Thoracic aorta (tissue), 2 donors: ENCODE measurements around the gene CAPN14. TPM values are rescaled to one million over a fixed set of nuclear protein-coding genes. Genes with fewer than 3 reads are reported as not detected.

Experiments
- ATAC-seq: fragments of 150-250 bp; one replicate; pipeline ENCODE4 v1.8.0; 2017; ENCODE audit warnings: low read depth; ENCODE audit not compliant: insufficient number of reproducible peaks, low FRiP score
- DNase-seq: peaks from one replicate; pipeline ENCODE4 v3.0.0-alpha.2; 2020; ENCODE audit warnings: low spot score
- H3K27ac ChIP-seq, 2 donors: fragments of 200-600 bp; sonication (generic); 1 replicate in 1 of 2; 2 replicates in 1 of 2; pipeline ENCODE4 v1.5.1; 2016; ENCODE audit warnings: mild to moderate bottlenecking in 2 of 2, moderate library complexity in 2 of 2
- H3K27me3 ChIP-seq: fragments of 200-600 bp; sonication (generic); replicated peaks from 2 replicates; pipeline ENCODE4 v1.6.0; 2016; ENCODE audit warnings: mild to moderate bottlenecking; ENCODE audit not compliant: insufficient read depth
- H3K36me3 ChIP-seq: fragments of 200-600 bp; sonication (generic); one replicate; pipeline ENCODE4 v1.5.1; 2016
- H3K4me1 ChIP-seq, 2 donors: fragments of 200-600 bp; sonication (generic); 1 replicate in 1 of 2; 2 replicates in 1 of 2; pipeline versions ENCODE4 v1.5.1 to v1.6.0; 2016; ENCODE audit warnings: low read depth in 2 of 2, mild to moderate bottlenecking in 1 of 2; ENCODE audit not compliant: control insufficient read depth in 1 of 2
- H3K4me3 ChIP-seq: fragments of 200-600 bp; sonication (generic); 2 replicates; pipeline ENCODE4 v1.5.1; 2016; ENCODE audit warnings: mild to moderate bottlenecking
- H3K9me3 ChIP-seq: fragments of 200-600 bp; sonication (generic); 2 replicates; pipeline ENCODE4 v1.5.1; 2016
- total RNA-seq, 2 donors: library from RNA; depleted of rRNA; stranded (reverse); fragments of >200 nt; gene quantifications; one replicate each; pipeline versions ENCODE4 v1.1.0 to v1.2.3, GENCODE V29; 2016
- TF ChIP-seq, protein P1 (sequence below): fragments of 200-600 bp; sonication (generic); IDR thresholded peaks from one replicate; pipeline ENCODE4 v1.5.1; 2019; ENCODE audit warnings: antibody characterized with exemption

CAPN14 gene
- total RNA-seq, 2 donors from 2014 or later = 0.14 TPM; not detected in 1

DNA sequence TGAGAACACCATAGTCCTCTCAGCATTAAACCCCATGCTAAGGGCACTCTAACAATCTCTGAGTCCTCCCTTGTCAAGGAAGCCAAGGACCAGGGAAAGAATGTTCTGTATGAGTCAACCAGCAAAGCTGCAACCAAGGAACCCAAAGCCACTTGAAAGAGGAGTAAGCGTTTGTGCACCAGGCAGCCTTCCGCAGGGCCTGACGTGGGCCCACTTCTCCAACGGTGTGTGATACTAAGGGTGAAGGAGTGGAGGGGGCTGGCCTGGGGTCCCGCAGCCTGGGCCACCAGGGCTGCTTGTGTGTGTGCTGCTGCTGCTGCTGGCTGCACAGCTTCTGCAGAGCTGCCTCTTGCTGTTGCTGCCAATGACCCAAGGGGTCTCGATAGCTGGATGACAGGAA is 49.0 kb downstream of the CAPN14 start:
- no peaks in the 10 kb centered on the region for H3K9me3 ChIP-seq
- TF ChIP-seq, protein P1, sequence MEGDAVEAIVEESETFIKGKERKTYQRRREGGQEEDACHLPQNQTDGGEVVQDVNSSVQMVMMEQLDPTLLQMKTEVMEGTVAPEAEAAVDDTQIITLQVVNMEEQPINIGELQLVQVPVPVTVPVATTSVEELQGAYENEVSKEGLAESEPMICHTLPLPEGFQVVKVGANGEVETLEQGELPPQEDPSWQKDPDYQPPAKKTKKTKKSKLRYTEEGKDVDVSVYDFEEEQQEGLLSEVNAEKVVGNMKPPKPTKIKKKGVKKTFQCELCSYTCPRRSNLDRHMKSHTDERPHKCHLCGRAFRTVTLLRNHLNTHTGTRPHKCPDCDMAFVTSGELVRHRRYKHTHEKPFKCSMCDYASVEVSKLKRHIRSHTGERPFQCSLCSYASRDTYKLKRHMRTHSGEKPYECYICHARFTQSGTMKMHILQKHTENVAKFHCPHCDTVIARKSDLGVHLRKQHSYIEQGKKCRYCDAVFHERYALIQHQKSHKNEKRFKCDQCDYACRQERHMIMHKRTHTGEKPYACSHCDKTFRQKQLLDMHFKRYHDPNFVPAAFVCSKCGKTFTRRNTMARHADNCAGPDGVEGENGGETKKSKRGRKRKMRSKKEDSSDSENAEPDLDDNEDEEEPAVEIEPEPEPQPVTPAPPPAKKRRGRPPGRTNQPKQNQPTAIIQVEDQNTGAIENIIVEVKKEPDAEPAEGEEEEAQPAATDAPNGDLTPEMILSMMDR = no peak
- no peaks in the 10 kb centered on the region for H3K27me3 ChIP-seq
- DNase-seq (no peak), ATAC-seq (no peak)
- H3K27ac ChIP-seq = no peak overlapping the region
- H3K4me3 ChIP-seq = no peak overlapping the region
- H3K36me3 ChIP-seq = no peaks in the 10 kb centered on the region
- peaks cover 0 to 5% of the 10 kb centered on the region in 2 donors for H3K4me1 ChIP-seq

DNA sequence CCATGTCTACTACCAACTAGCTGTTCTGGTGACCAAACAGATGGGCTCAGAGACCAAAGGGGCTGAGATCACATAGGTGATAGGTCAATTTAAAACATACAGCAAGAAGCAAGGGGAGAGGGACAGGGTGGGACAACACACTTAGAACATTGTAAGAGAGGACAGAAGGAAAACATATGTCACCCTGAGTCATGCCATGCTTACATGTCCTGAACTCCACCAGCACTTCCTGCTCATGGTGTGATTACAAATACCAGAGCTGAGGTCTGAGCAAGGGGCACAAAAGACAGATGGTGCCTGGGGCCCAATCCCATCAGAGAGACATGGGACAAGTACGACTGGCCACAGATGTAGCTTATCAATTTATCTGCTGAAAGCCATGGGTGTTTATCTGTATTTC is 50.4 kb downstream of the CAPN14 start:
- Histone ChIP-seq H3K27me3 (no peaks in the 10 kb centered on the region), H3K4me1 (no peaks in the 10 kb centered on the region), H3K27ac (no peak overlapping the region), H3K9me3 (no peaks in the 10 kb centered on the region), H3K36me3 (no peaks in the 10 kb centered on the region), H3K4me3 (no peak overlapping the region)
- TF ChIP-seq, protein P1 = no peak
- ATAC-seq (no peak), DNase-seq (no peak)

DNA sequence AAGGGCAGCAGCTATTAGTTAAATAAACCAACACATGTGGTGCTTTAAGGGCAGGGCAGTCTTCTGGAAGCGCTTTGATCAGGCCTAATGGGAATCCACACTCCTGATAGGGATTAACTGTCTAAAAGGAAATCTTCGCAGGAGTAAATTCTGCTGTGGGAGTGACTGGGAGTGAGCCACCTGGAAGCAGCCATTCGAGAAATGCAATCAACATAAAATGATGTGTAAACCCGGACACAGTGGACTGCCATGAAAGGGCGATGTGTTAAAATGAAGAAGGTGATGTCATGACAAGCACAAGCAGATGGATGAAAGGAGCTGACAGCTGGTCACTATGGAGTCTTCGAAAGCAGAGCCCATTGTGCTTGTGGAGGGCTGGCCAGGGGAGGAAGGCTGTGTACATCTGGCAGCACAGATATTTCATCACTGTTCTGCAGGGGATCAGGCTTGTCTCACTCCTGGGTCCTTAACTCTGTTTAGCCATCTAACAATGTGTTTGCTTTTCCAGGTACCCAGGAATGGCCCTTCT is 54.2 kb downstream of the CAPN14 start:
- Histone ChIP-seq H3K4me1 (no peaks in the 10 kb centered on the region), H3K36me3 (no peaks in the 10 kb centered on the region), H3K4me3 (no peak overlapping the region), H3K27ac (no peak overlapping the region), H3K9me3 (no peaks in the 10 kb centered on the region), H3K27me3 (no peaks in the 10 kb centered on the region)
- TF ChIP-seq, protein P1 = no peak
- DNase-seq = no peak
- ATAC-seq = no peak

DNA sequence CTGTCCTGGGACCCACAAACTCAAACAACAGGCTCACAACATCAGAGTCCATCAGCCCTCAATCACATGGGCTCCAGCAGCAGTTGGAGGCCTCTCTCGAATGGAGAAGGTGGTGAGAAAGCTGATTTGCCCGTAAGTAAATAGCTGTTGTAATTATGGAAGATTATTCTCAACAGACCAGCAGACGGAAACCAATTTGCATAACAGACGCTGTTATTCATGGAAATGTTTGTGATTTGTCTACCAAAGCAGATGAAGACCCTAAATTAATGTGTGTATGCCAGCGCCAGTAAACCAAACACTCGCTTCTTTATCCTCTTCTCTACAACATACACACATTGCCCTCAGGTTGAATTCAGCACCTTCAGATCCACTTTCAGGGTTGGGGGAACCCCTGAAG is 55.7 kb downstream of the CAPN14 start:
- H3K27me3 ChIP-seq = no peaks in the 10 kb centered on the region

DNA sequence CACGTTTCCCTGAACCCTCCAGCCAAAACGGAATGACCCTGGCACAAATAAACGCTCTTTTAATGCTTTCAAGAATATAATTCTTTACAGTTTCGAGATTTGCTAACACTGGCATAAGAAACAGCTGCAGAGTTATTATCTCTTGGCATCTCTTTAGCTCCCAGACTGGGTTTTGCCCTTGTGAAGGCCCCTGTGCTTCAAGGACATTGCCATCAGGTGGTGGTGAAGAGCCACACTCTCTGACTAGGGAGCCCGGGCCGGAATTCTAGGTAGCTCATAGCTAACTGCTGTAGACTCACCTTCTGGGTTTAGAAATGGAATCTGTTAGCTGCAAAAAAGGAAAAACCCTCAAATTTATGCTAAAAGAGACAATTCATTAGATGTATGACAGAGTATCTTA is 65.8 kb downstream of the CAPN14 start:
- TF ChIP-seq, protein P1 = no peak
- no peak overlapping the region for H3K27ac ChIP-seq
- no peaks in the 10 kb centered on the region for H3K27me3 ChIP-seq
- DNase-seq (no peak), ATAC-seq (no peak)
- H3K4me3 ChIP-seq = no peak overlapping the region
- H3K36me3 ChIP-seq = no peaks in the 10 kb centered on the region
- no peaks in the 10 kb centered on the region for H3K4me1 ChIP-seq
- H3K9me3 ChIP-seq = no peaks in the 10 kb centered on the region

More for the DNA sequence above, 55.7 kb downstream of the CAPN14 start:
- ATAC-seq = no peak
- no peak overlapping the region for H3K27ac ChIP-seq
- no peak for DNase-seq
- no peak overlapping the region for H3K4me3 ChIP-seq
- H3K9me3 ChIP-seq = no peaks in the 10 kb centered on the region
- TF ChIP-seq, protein P1 = no peak
- no peaks in the 10 kb centered on the region for H3K4me1 ChIP-seq
- H3K36me3 ChIP-seq = no peaks in the 10 kb centered on the region
